ENCODE measurements around the gene TET2.

DNA sequence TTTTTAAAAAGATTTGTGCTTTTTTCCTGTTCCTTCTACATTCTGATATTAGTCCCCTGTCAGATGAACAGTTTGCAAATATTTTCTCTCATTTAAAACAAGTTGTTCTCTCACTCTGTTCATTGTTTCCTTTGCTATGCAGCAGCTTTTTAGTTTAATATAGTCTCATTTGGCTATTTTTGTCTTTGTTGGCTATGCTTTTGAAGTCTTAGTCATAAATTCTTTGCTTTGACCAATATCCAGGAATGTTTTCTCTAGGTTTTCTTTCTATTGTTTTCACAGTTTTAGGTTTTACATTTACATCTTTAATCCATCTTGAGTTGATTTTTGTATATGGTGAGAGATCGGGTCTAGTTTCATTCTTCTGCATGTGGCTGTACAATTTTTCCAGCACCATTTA lies 136.8 kb downstream of the TET2 start:
- TF ChIP-seq POLR2AphosphoS5 (IDR thresholded peaks at IDR 0.05; ENCODE audit: low read depth, low read length) = no peak
- TF ChIP-seq TAF1 (IDR thresholded peaks at IDR 0.05; ENCODE audit: low read depth, low read length) = no peak
- TF ChIP-seq POLR2A (IDR thresholded peaks at IDR 0.05; ENCODE audit: low read depth, low read length) = no peak
- TF ChIP-seq SPI1 (IDR thresholded peaks at IDR 0.05; ENCODE audit: low read depth, low read length) = no peak
- TF ChIP-seq PAX5 (IDR thresholded peaks at IDR 0.05; ENCODE audit: insufficient read depth, low read length, severe bottlenecking) = no peak

Data from GM12891 (cell line).